K562 (cell line): ENCODE measurements around the gene PLXNA2. TPM values are rescaled to one million over a fixed set of nuclear protein-coding genes. Genes with fewer than 3 reads are reported as not detected.
A peak's percentile ranks its signal among the peaks of the same experiment; 100 is the strongest.

Experiments used
- ATAC-seq: fragments of 200-7000 bp; cut with Tn5 transposase; 3 replicates; pipeline ENCODE4 v1.9.1; 2020; ENCODE audit warnings: moderate library complexity
- BruUV-seq: library from RNA; stranded (reverse); fragments of 400-500 nt; replicated peaks from 2 replicates; lab custom pipeline; 2021; lab: Mats Ljungman, UMichigan
- CTCF ChIA-PET: fragments of 300-600 bp; formaldehyde crosslinking; extraction: SDS; loops from one replicate; lab custom pipeline; 2021; ENCODE audit warnings: low intra/inter-chr PET ratio; lab: Yijun Ruan, JAX
- POLR2A ChIA-PET: fragments of 300-600, 350-650 bp; sonication (Branson Sonifier 250); formaldehyde crosslinking; extraction: SDS; loops from one replicate; lab custom pipeline; 2021; ENCODE audit warnings: antibody characterized with exemption, inconsistent platforms; lab: Yijun Ruan, JAX
- DNase-seq, 4 experiments: peaks; one replicate each; pipeline versions ENCODE4 v3.0.0 to v3.0.0-alpha.2; 2011 to 2018; ENCODE audit warnings: low spot score in 3 of 4, mixed read lengths in 3 of 4; ENCODE audit errors: extremely low read depth in 1 of 4
- FAIRE-seq: peaks from 2 replicates; lab custom pipeline; 2011; peaks lifted over from hg19 to GRCh38; lab: Jason Lieb, UNC
- H2AFZ ChIP-seq: 2 replicates; pipeline ENCODE4 v1.6.0; 2011; ENCODE audit warnings: low read depth, low read length, control low read depth, inconsistent platforms
- H3K27ac ChIP-seq: fragments of 200-600 bp; 3 replicates; pipeline ENCODE4 v1.8.0; 2011; ENCODE audit warnings: low read depth, mild to moderate bottlenecking, control low read depth, inconsistent platforms, low read length, moderate library complexity, mixed read lengths; ENCODE audit errors: extremely low read depth
- H3K27me3 ChIP-seq, 2 experiments: fragments of 300-600 bp in 1 of 2; 2 replicates in 1 of 2; 3 replicates in 1 of 2; pipeline versions ENCODE4 v1.6.0 to v1.8.0; 2011; ENCODE audit warnings: inconsistent platforms in 2 of 2, low read length in 2 of 2, mild to moderate bottlenecking in 1 of 2, mixed read lengths in 1 of 2, moderate library complexity in 1 of 2; ENCODE audit not compliant: control insufficient read depth in 2 of 2, insufficient read depth in 2 of 2
- H3K36me3 ChIP-seq: fragments of 300-600 bp; 3 replicates; pipeline ENCODE4 v1.8.0; 2011; ENCODE audit warnings: mild to moderate bottlenecking, low read length, inconsistent platforms; ENCODE audit not compliant: control insufficient read depth, insufficient read depth
- H3K4me1 ChIP-seq, 2 experiments: fragments of 200-600 bp in 1 of 2; replicated peaks in 1 of 2; 2 replicates in 1 of 2; 3 replicates in 1 of 2; pipeline versions ENCODE4 v1.5.1 to v1.8.0; 2011; ENCODE audit warnings: inconsistent platforms in 2 of 2, low read length in 2 of 2, mild to moderate bottlenecking in 1 of 2, mixed read lengths in 1 of 2, moderate library complexity in 1 of 2; ENCODE audit not compliant: control insufficient read depth in 2 of 2, insufficient read depth in 2 of 2
- H3K4me2 ChIP-seq: 2 replicates; pipeline ENCODE4 v1.6.1; 2011; ENCODE audit warnings: low read length, control low read depth, inconsistent platforms, mixed read lengths; ENCODE audit not compliant: insufficient read depth
- H3K4me3 ChIP-seq: fragments of 200-600 bp; sonication (generic), shearing (Covaris generic); 2 replicates; pipeline ENCODE4 v1.5.1; 2016; ENCODE audit warnings: control low read depth, inconsistent platforms
- H3K79me2 ChIP-seq: fragments of 200-600 bp; 3 replicates; pipeline ENCODE4 v1.8.0; 2011; ENCODE audit warnings: low read length, inconsistent platforms; ENCODE audit not compliant: control insufficient read depth, insufficient read depth
- H3K9ac ChIP-seq, 2 experiments: 2 replicates each; pipeline versions ENCODE4 v1.6.0 to v1.6.1; 2011; ENCODE audit warnings: low read depth in 2 of 2, low read length in 2 of 2, control low read depth in 1 of 2, inconsistent platforms in 1 of 2, mild to moderate bottlenecking in 1 of 2, mixed read lengths in 1 of 2; ENCODE audit not compliant: insufficient read depth in 1 of 2
- H3K9me1 ChIP-seq: one replicate; pipeline ENCODE4 v1.6.0; 2011; ENCODE audit warnings: inconsistent platforms, mild to moderate bottlenecking, low read length, moderate library complexity; ENCODE audit not compliant: control insufficient read depth, insufficient read depth
- H3K9me3 ChIP-seq: replicated peaks from 2 replicates; pipeline ENCODE4 v1.5.1; 2011; ENCODE audit warnings: low read depth, low read length, inconsistent platforms; ENCODE audit not compliant: control insufficient read depth, insufficient read depth
- H4K20me1 ChIP-seq: replicated peaks from 2 replicates; pipeline ENCODE4 v1.6.1; 2011; ENCODE audit warnings: low read length, inconsistent platforms, mixed read lengths; ENCODE audit not compliant: control insufficient read depth, insufficient read depth
- FOXM1 ChIP-seq, 2 experiments: fragments of 450-650 bp in 1 of 2; sonication (generic) in 1 of 2; formaldehyde crosslinking in 1 of 2; IDR thresholded peaks; 2 replicates each; pipeline versions ENCODE4 v1.6.1 to v1.9.0; 2017 to 2022; ENCODE audit warnings: low read depth in 2 of 2, mild to moderate bottlenecking in 2 of 2, missing genetic modification reagents in 1 of 2, moderate library complexity in 1 of 2
- MAFG ChIP-seq: fragments of 450-650 bp; conservative IDR thresholded peaks from 2 replicates; pipeline ENCODE4 v1.6.1; 2016; ENCODE audit warnings: missing genetic modification characterization, missing compliant biosample characterization
- NFE2 ChIP-seq: IDR thresholded peaks from 2 replicates; pipeline ENCODE4 v1.6.1; 2014; ENCODE audit warnings: antibody characterized with exemption, low read depth
- ZNF121 ChIP-seq: sonication (generic); formaldehyde crosslinking; conservative IDR thresholded peaks from 2 replicates; pipeline ENCODE4 v1.8.0; 2022; ENCODE audit warnings: missing genetic modification reagents
- WGBS: fragments of 100-300 bp; shearing (Covaris generic); methylation state at CpG from one replicate; pipeline ENCODE4 v1.1.6; 2016; ENCODE audit warnings: low coverage, mixed read lengths; ENCODE audit not compliant: insufficient coverage; ENCODE audit errors: missing lambda C conversion rate; 5-methylcytosine and 5-hydroxymethylcytosine counted together
- in situ Hi-C: fragments of 300-500 bp; cut with MboI; formaldehyde crosslinking; loops from 4 replicates; pipeline ENCODE4 v1.15.0; 2018; ENCODE audit warnings: inconsistent platforms, mixed read lengths
- intact Hi-C: fragments of 100-400 bp; cut with micrococcal nuclease; formaldehyde crosslinking; loops from 2 replicates; pipeline ENCODE4 v1.14.2; 2022
- polyA plus RNA-seq, 8 experiments: library from polyadenylated mRNA; depleted of rRNA in 4 of 8; stranded (reverse) in 5 of 8; unstranded in 3 of 8; fragments of >200 nt; fragmentation: Nextera tagmentation in 2 of 8; fragmentation: Illumina TruSeq in 1 of 8; extraction: Ambion mirVana in 2 of 8; extraction: Trizol in 1 of 8; gene quantifications; 2 replicates each; pipeline versions ENCODE4 v1.2.1 to v1.2.3, GENCODE V29; 2011 to 2014; ENCODE audit warnings: inconsistent platforms in 1 of 8, missing spikeins in 1 of 8
- total RNA-seq, 7 experiments: library from RNA; depleted of rRNA in 6 of 7; stranded (reverse); fragments of >200 nt in 6 of 7; fragmentation: Illumina TruSeq in 2 of 7; extraction: Trizol in 2 of 7; gene quantifications; 2 replicates each; pipeline versions ENCODE4 v1.2.1 to v1.2.3, GENCODE V29; 2011 to 2021; ENCODE audit warnings: low replicate concordance in 1 of 7
- TF ChIP-seq, protein P1 (sequence below): sonication (generic); formaldehyde crosslinking; IDR thresholded peaks from 2 replicates; pipeline ENCODE4 v1.8.0; 2022; ENCODE audit warnings: mild to moderate bottlenecking, missing genetic modification reagents
- TF ChIP-seq, protein P2 (sequence below), 2 experiments: fragments of 450-650 bp; IDR thresholded peaks; 2 replicates each; pipeline ENCODE4 v1.6.1; 2018; ENCODE audit warnings: mild to moderate bottlenecking in 2 of 2, low read depth in 1 of 2; ENCODE audit not compliant: partially characterized antibody in 2 of 2

Gene PLXNA2
- total and polyA plus RNA-seq, 9 of the 15 experiments (the other 6 are each of a cell fraction or from before 2014, with no cell fraction given), result 0.01 to 1.3 (median 0.32) TPM

DNA sequence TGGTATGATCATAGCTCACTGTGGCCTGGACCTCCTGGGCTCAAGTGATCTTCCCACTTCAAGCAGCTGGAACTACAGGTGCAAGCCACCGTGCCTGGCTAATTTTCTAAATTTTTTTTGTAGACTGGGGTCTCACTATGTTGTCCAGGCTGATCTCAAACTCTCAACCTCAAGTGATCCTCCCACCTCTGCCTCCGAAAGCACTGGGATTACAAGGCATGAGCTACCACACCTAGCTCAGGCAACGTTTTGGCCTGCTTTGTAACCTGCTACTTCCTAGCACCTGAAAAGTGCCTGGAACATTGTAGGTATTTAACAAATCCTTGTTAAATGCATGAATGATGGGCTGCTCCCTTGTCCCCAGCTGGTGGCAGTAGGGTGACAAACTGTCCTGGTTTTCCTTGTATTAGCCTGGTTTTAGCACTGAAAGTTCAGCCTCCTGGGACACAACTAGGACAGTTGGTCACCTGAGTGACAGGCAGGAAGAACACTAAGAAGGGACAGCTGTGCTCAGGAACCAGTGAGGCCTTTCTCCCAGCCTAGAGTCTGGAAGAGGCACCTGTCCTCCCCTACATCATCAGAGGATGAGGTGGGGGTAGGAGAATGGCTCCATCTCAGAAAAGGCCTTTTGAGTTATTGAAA is 244.8 kb downstream of the PLXNA2 start:
- FAIRE-seq (no peak), ATAC-seq (no peak), DNase-seq (no peak)
- H4K20me1 ChIP-seq, result no peaks in the 10 kb centered on the region
- ChIA-PET POLR2A (interaction anchor here (0.6 to 0.7 kb wide), 2 partner anchors 51 to 174 kb away, joined by 3 to 4 read pairs; no protein-coding TSS in a partner anchor), CTCF (no interaction called here)
- H3K9me3 ChIP-seq, result no peaks in the 10 kb centered on the region
- no peaks in the 10 kb centered on the region; a peak in 1 of 5 replicates for H3K4me1 ChIP-seq
- BruUV-seq, result no TSS peak
- no peak overlapping the region for H3K27ac ChIP-seq
- peaks cover 18 to 46% of the 10 kb centered on the region in 2 experiments; a peak in 4 of 5 replicates for H3K27me3 ChIP-seq
- intact Hi-C loops (no loop called here), in situ Hi-C loops (no loop called here)
- H2AFZ ChIP-seq, result no peak overlapping the region
- WGBS, result 2% methylated on average over 3 of the region's 3 CpGs
- no peaks in the 10 kb centered on the region for H3K79me2 ChIP-seq
- H3K4me2 ChIP-seq, result no peak overlapping the region
- no peaks in the 10 kb centered on the region for H3K36me3 ChIP-seq
- no peak overlapping the region for H3K4me3 ChIP-seq
- H3K9ac ChIP-seq, result no peak overlapping the region
- no peaks in the 10 kb centered on the region for H3K9me1 ChIP-seq
- TF ChIP-seq ZNF121 (CRISPR knock-in tag) (peak; percentile 56), MAFG (tag) (no peak), FOXM1 (IDR thresholded peaks at IDR 0.05; ENCODE audit: low read depth) (no peak), FOXM1 (CRISPR knock-in tag; IDR thresholded peaks at IDR 0.05; ENCODE audit: low read depth) (no peak), NFE2 (no peak)
- TF ChIP-seq, protein P1, sequence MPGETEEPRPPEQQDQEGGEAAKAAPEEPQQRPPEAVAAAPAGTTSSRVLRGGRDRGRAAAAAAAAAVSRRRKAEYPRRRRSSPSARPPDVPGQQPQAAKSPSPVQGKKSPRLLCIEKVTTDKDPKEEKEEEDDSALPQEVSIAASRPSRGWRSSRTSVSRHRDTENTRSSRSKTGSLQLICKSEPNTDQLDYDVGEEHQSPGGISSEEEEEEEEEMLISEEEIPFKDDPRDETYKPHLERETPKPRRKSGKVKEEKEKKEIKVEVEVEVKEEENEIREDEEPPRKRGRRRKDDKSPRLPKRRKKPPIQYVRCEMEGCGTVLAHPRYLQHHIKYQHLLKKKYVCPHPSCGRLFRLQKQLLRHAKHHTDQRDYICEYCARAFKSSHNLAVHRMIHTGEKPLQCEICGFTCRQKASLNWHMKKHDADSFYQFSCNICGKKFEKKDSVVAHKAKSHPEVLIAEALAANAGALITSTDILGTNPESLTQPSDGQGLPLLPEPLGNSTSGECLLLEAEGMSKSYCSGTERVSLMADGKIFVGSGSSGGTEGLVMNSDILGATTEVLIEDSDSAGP (CRISPR knock-in tag), result no peak
- TF ChIP-seq, protein P2, sequence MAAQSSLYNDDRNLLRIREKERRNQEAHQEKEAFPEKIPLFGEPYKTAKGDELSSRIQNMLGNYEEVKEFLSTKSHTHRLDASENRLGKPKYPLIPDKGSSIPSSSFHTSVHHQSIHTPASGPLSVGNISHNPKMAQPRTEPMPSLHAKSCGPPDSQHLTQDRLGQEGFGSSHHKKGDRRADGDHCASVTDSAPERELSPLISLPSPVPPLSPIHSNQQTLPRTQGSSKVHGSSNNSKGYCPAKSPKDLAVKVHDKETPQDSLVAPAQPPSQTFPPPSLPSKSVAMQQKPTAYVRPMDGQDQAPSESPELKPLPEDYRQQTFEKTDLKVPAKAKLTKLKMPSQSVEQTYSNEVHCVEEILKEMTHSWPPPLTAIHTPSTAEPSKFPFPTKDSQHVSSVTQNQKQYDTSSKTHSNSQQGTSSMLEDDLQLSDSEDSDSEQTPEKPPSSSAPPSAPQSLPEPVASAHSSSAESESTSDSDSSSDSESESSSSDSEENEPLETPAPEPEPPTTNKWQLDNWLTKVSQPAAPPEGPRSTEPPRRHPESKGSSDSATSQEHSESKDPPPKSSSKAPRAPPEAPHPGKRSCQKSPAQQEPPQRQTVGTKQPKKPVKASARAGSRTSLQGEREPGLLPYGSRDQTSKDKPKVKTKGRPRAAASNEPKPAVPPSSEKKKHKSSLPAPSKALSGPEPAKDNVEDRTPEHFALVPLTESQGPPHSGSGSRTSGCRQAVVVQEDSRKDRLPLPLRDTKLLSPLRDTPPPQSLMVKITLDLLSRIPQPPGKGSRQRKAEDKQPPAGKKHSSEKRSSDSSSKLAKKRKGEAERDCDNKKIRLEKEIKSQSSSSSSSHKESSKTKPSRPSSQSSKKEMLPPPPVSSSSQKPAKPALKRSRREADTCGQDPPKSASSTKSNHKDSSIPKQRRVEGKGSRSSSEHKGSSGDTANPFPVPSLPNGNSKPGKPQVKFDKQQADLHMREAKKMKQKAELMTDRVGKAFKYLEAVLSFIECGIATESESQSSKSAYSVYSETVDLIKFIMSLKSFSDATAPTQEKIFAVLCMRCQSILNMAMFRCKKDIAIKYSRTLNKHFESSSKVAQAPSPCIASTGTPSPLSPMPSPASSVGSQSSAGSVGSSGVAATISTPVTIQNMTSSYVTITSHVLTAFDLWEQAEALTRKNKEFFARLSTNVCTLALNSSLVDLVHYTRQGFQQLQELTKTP (IDR thresholded peaks at IDR 0.05; ENCODE audit: low read depth in 1 of 2, partially characterized antibody in 2 of 2), result no peak
